Activated B cell treated with CpG ODN at 0.5 μM for 24 hours (primary cell): Measurements from ENCODE around the gene ROR1. TPM values are rescaled to one million over a fixed set of nuclear protein-coding genes. Genes with fewer than 3 reads are reported as not detected.
A peak's percentile ranks its signal among the peaks of the same experiment; 100 is the strongest.

Source experiments
- ATAC-seq: fragments of 200-7000 bp; cut with Tn5 transposase; one replicate; pipeline ENCODE4 v1.10.0; 2021; ENCODE audit warnings: low read depth, mild to moderate bottlenecking, moderate library complexity
- CTCF ChIA-PET: fragments of 350-600 bp; sonication (Branson Sonifier 250); formaldehyde crosslinking; loops from one replicate; lab custom pipeline; 2021; ENCODE audit warnings: antibody characterized with exemption; lab: Charles Lee
- POLR2A ChIA-PET: fragments of 350-600 bp; sonication (Branson Sonifier 250); formaldehyde crosslinking; loops from one replicate; lab custom pipeline; 2021; ENCODE audit warnings: antibody characterized with exemption; lab: Charles Lee
- DNase-seq: peaks from one replicate; pipeline ENCODE4 v3.0.0; 2022
- H3K27ac Mint-ChIP-seq: one replicate; pipeline ENCODE4 v1.8.0; 2020; ENCODE audit warnings: mixed read lengths
- H3K27me3 Mint-ChIP-seq: one replicate; pipeline ENCODE4 v1.8.0; 2021; ENCODE audit warnings: mixed read lengths
- H3K36me3 Mint-ChIP-seq: one replicate; pipeline ENCODE4 v1.8.0; 2021; ENCODE audit warnings: low read depth, mixed read lengths
- H3K4me1 Mint-ChIP-seq: one replicate; pipeline ENCODE4 v1.8.0; 2021; ENCODE audit warnings: mixed read lengths
- H3K4me3 Mint-ChIP-seq: one replicate; pipeline ENCODE4 v1.8.0; 2020; ENCODE audit warnings: mild to moderate bottlenecking, mixed read lengths
- H3K9me3 Mint-ChIP-seq: one replicate; pipeline ENCODE4 v1.8.0; 2020; ENCODE audit warnings: mixed read lengths
- intact Hi-C: fragments of 100-400 bp; cut with micrococcal nuclease; formaldehyde crosslinking; loops from one replicate; pipeline ENCODE4 v1.15.1; 2024
- total RNA-seq: library from RNA; stranded (reverse); gene quantifications from 2 replicates; pipeline ENCODE4 v1.2.3, GENCODE V29; 2022
- TF ChIP-seq, protein P1 (sequence below): fragments of 200-600 bp; IDR thresholded peaks from one replicate; pipeline ENCODE4 v1.8.0; 2022; ENCODE audit warnings: antibody characterized with exemption, mild to moderate bottlenecking

The ROR1 gene
- total RNA-seq, 1 donor from 2014 or later, result 2.2 TPM

DNA sequence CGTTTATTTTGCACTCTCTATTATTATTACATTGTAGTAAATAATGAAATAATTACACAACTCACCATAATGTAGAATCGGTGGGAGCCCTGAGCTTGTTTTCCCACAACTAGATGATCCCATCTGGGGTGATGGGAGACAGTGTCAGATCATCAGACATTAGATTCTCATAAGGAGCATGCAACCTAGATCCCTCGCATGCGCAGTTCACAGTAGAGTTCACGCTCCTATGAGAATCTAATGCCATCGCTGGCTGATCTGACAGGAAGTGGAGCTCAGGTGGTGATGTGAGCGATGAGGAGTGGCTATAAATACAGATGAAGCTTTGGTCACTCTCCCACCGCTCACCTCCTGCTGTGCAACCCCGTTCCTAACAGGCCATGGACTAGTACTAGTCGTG is 112.1 kb downstream of the ROR1 start:
- Mint-ChIP-seq H3K36me3 (no peaks in the 10 kb centered on the region), H3K4me3 (no peak overlapping the region)

DNA sequence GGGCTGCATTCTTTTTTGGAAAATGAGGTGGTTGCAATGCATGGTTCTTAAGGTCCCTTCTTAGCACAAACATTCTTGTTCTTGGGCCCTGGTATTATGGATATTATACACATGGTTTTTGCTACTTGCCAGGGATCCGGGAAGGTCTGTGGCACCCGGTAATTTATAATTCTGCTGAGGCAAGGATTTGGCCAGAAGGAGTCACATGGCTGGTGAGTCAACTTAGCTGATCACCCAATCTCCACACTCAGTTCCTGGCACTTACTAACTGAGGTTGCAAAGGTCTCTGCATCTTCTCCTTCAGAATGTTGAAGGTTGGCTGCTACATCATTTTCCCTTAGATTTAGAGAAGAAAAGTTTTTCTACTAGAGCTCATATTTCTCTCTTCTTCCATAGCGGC is 112.5 kb downstream of the ROR1 start:
- H3K4me3 Mint-ChIP-seq, result no peak overlapping the region
- no peak for ATAC-seq
- intact Hi-C loops, result no loop called here
- ChIA-PET CTCF (interaction anchor here (0.5 to 1.3 kb wide), 2 partner anchors 29 to 72 kb away, joined by 3 read pairs; no protein-coding TSS in a partner anchor), POLR2A (no interaction called here)
- no peak for DNase-seq
- TF ChIP-seq, protein P1, sequence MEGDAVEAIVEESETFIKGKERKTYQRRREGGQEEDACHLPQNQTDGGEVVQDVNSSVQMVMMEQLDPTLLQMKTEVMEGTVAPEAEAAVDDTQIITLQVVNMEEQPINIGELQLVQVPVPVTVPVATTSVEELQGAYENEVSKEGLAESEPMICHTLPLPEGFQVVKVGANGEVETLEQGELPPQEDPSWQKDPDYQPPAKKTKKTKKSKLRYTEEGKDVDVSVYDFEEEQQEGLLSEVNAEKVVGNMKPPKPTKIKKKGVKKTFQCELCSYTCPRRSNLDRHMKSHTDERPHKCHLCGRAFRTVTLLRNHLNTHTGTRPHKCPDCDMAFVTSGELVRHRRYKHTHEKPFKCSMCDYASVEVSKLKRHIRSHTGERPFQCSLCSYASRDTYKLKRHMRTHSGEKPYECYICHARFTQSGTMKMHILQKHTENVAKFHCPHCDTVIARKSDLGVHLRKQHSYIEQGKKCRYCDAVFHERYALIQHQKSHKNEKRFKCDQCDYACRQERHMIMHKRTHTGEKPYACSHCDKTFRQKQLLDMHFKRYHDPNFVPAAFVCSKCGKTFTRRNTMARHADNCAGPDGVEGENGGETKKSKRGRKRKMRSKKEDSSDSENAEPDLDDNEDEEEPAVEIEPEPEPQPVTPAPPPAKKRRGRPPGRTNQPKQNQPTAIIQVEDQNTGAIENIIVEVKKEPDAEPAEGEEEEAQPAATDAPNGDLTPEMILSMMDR, result no peak
- H3K27ac Mint-ChIP-seq, result no peak overlapping the region
- peaks cover 34% of the 10 kb centered on the region for H3K4me1 Mint-ChIP-seq
- H3K9me3 Mint-ChIP-seq, result no peaks in the 10 kb centered on the region
- H3K36me3 Mint-ChIP-seq, result no peaks in the 10 kb centered on the region
- peaks cover 11% of the 10 kb centered on the region for H3K27me3 Mint-ChIP-seq

More for the DNA sequence above, 112.1 kb downstream of the ROR1 start:
- Mint-ChIP-seq H3K9me3 (no peaks in the 10 kb centered on the region), H3K27ac (no peak overlapping the region), H3K4me1 (peaks cover 30% of the 10 kb centered on the region), H3K27me3 (peaks cover 11% of the 10 kb centered on the region)
- ATAC-seq (no peak), DNase-seq (no peak)
- CTCF ChIA-PET, result interaction anchor here (1.3 kb wide), 1 partner anchor 29 kb away, joined by 3 read pairs; no protein-coding TSS in a partner anchor
- TF ChIP-seq, protein P1, result no peak
- intact Hi-C loops, result no loop called here
- POLR2A ChIA-PET, result no interaction called here

DNA sequence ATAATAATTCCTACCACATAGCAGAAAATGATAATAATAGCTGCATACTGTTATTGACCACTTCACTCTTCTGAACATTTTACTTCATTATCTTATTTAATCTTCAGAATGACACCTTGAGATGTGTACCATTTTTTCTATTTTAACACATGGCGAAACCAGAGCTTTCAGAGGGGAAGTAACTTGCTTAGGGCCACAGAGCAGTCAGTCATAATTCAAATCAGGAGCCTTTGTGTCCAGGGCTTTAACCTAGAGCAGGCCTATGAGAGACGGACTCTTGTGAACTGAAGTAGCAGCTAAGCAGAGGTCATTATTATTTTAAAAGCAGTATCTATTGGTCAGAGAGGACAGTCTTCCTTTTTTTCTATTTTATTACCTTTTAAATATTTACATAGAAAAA is 114.0 kb downstream of the ROR1 start:
- H3K9me3 Mint-ChIP-seq, result no peaks in the 10 kb centered on the region
- no peaks in the 10 kb centered on the region for H3K36me3 Mint-ChIP-seq
- H3K27ac Mint-ChIP-seq, result no peak overlapping the region
- no peak for ATAC-seq
- peaks cover 49% of the 10 kb centered on the region for H3K4me1 Mint-ChIP-seq
- intact Hi-C loops, result no loop called here
- no peak overlapping the region for H3K4me3 Mint-ChIP-seq
- ChIA-PET CTCF (no interaction called here), POLR2A (no interaction called here)
- DNase-seq, result no peak
- TF ChIP-seq, protein P1, result no peak
- peaks cover 9% of the 10 kb centered on the region for H3K27me3 Mint-ChIP-seq

DNA sequence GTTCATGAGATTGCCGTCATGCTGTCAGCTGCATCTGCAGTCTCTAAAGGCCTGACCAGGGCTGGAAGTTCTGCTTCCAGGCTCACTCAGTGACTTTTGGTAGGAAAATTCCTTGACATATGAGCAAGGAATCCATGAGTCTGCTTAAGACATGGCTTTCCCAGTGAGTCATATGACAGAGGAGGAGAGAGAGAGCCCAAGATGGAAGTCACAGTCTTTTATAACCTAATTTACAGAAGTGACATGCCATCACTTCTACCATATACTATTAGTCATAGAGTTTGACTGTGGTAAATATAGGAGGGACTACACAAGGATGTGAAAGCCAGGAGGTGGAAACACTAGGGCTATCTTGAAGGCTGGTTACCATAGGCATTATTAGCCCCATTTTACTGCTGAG is 115.2 kb downstream of the ROR1 start:
- CTCF ChIA-PET, result no interaction called here
- H3K27ac Mint-ChIP-seq, result no peak overlapping the region

DNA sequence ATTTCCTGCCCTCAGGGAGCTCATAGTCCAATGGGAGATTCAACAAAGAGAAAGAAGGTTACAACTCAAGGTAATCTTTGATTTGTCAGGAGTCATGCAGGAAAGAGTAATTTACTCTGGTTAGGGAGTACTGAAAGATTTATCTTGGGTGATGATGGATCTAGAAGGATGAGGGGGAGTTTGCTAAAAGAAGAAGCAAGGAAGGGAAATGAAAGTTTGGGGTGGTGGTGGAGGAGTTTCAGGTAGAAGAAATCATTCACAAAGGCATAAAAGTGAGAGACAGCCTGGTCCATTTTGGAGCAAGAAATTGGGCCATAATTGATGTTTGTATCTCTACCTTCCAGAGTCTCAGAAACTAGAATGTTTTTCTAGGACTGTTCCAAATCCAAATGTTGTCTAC is 116.7 kb downstream of the ROR1 start:
- intact Hi-C loops, result loop anchor here (2.0 to 10.0 kb wide), 4 partner anchors 116 to 1076 kb away; partner anchors contain the start of genes EFCAB7, ITGB3BP, PGM1 and ROR1
- ATAC-seq, result no peak

More for the DNA sequence above, 115.2 kb downstream of the ROR1 start:
- Mint-ChIP-seq H3K4me1 (peaks cover 60% of the 10 kb centered on the region), H3K36me3 (no peaks in the 10 kb centered on the region), H3K9me3 (no peaks in the 10 kb centered on the region), H3K27me3 (peaks cover 7% of the 10 kb centered on the region), H3K4me3 (no peak overlapping the region)
- TF ChIP-seq, protein P1, result no peak
- POLR2A ChIA-PET, result no interaction called here
- intact Hi-C loops, result no loop called here
- no peak for DNase-seq
- no peak for ATAC-seq

More for the DNA sequence above, 116.7 kb downstream of the ROR1 start:
- CTCF ChIA-PET, result no interaction called here
- Mint-ChIP-seq H3K36me3 (no peaks in the 10 kb centered on the region), H3K27me3 (peaks cover 5% of the 10 kb centered on the region), H3K27ac (peak overlapping the region; percentile 25), H3K4me3 (peak overlapping the region; percentile 16), H3K9me3 (peaks cover 3% of the 10 kb centered on the region), H3K4me1 (peaks cover 58% of the 10 kb centered on the region)
- DNase-seq, result no peak
- POLR2A ChIA-PET, result interaction anchor here (1.1 kb wide), 1 partner anchor 11 kb away, joined by 3 read pairs; no protein-coding TSS in a partner anchor
- TF ChIP-seq, protein P1, result no peak
